OCI-LY3 (cell line): ENCODE data around the gene SHISA7.

ENCODE experiments used
- CTCF ChIP-seq: fragments of 200-600, 300-600 bp; sonication (generic); IDR thresholded peaks from 2 replicates; pipeline ENCODE4 v1.5.1; 2014; ENCODE audit warnings: antibody characterized with exemption, low read length, low read depth
- EZH2phosphoT487 ChIP-seq: fragments of 200-600 bp; shearing (Covaris generic); IDR thresholded peaks from 2 replicates; pipeline ENCODE4 v1.6.1; 2018; ENCODE audit warnings: antibody characterized with exemption, mixed run types, low read depth

GRCh38 chr19:55474269-55475265 is 31.5 kb upstream of the SHISA7 start:
- TF ChIP-seq CTCF: no peak
- no peak for TF ChIP-seq EZH2phosphoT487
